Measurements from ENCODE around the gene ZBTB40.

The ZBTB40 gene

DNA sequence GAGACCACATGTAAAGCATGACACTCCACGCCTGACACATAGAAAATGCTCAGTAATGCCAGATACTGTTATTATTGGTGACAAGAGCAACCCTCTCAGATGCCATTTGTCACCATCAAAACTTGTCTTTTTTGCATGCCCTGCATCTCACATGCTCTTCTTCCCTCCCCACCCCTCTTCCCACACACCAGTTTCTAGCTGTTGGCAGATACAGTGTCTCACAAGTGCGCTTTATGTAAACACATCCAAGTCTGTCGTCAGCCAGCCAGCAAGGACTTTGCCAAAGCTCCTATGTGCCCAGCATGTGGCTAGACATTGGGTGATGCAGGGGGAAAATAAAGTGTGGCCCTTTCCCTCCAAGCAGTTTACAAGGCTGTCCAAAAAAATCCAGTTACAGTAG is 66.7 kb downstream of the ZBTB40 start:
- TF ChIP-seq, protein P1, sequence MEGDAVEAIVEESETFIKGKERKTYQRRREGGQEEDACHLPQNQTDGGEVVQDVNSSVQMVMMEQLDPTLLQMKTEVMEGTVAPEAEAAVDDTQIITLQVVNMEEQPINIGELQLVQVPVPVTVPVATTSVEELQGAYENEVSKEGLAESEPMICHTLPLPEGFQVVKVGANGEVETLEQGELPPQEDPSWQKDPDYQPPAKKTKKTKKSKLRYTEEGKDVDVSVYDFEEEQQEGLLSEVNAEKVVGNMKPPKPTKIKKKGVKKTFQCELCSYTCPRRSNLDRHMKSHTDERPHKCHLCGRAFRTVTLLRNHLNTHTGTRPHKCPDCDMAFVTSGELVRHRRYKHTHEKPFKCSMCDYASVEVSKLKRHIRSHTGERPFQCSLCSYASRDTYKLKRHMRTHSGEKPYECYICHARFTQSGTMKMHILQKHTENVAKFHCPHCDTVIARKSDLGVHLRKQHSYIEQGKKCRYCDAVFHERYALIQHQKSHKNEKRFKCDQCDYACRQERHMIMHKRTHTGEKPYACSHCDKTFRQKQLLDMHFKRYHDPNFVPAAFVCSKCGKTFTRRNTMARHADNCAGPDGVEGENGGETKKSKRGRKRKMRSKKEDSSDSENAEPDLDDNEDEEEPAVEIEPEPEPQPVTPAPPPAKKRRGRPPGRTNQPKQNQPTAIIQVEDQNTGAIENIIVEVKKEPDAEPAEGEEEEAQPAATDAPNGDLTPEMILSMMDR (IDR thresholded peaks at IDR 0.05; ENCODE audit: poor library complexity, severe bottlenecking), result no peak
- H3K4me1 ChIP-seq (ENCODE audit: insufficient read depth, poor library complexity, severe bottlenecking), result no peaks in the 10 kb centered on the region
- no peaks in the 10 kb centered on the region for H3K9me3 ChIP-seq (ENCODE audit: severe bottlenecking)
- H3K27ac ChIP-seq (ENCODE audit: poor library complexity, severe bottlenecking), result no peak overlapping the region
- no peak for ATAC-seq (ENCODE audit: low read depth)
- no peak overlapping the region for H3K4me3 ChIP-seq (ENCODE audit: severe bottlenecking)
- H3K36me3 ChIP-seq (ENCODE audit: low read depth), result peaks cover 36% of the 10 kb centered on the region
- DNase-seq (ENCODE audit: low spot score), result no peak
- no peaks in the 10 kb centered on the region for H3K27me3 ChIP-seq (ENCODE audit: insufficient read depth, poor library complexity, severe bottlenecking)

DNA sequence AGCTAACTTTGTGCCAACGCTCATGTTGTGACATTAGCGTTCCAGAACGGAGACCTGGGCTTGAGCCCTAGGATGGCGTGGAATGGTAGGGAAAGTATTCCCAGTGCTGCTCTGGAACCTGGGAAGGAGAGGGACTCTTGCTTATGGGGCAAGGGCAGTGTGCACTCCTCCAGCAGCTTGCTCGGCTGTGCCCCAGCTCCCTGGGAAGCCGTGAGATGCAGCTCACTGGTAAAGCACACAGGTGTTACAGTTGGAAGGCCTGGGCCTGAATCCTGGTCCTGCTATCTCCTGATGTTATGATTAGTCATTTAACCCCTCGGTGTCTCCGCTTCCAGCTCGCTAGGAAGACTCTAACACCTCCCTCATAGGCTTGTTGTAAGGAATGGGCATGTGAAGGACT is 69.2 kb downstream of the ZBTB40 start:
- H3K4me3 ChIP-seq (ENCODE audit: severe bottlenecking), result no peak overlapping the region
- no peak overlapping the region for H3K27ac ChIP-seq (ENCODE audit: poor library complexity, severe bottlenecking)
- no peak for ATAC-seq (ENCODE audit: low read depth)
- no peak for DNase-seq (ENCODE audit: low spot score)
- H3K9me3 ChIP-seq (ENCODE audit: severe bottlenecking), result no peaks in the 10 kb centered on the region
- no peaks in the 10 kb centered on the region for H3K4me1 ChIP-seq (ENCODE audit: insufficient read depth, poor library complexity, severe bottlenecking)
- peaks cover 42% of the 10 kb centered on the region for H3K36me3 ChIP-seq (ENCODE audit: low read depth)
- H3K27me3 ChIP-seq (ENCODE audit: insufficient read depth, poor library complexity, severe bottlenecking), result no peaks in the 10 kb centered on the region
- TF ChIP-seq, protein P1 (IDR thresholded peaks at IDR 0.05; ENCODE audit: poor library complexity, severe bottlenecking), result no peak

DNA sequence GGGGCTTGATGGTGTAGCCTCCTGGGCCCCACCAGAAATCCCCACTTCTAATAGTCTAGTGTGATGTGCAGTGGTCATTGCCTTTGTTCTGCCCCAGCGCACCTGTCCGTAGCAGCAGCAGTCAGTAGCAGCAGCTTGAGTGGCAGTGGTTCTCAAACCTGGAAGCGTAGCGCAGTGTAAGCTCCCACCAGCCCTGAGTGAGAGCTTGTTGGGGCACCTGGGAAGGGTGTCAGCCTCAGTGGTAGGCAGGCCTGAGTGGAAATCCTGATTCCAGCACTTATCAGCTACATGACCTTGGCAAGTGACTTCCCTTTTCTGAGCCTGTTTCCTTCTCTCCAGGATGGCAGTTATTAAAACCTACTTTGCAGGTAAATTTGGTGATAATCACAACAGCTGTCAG is 70.0 kb downstream of the ZBTB40 start:
- no peak overlapping the region for H3K4me3 ChIP-seq (ENCODE audit: severe bottlenecking)
- no peaks in the 10 kb centered on the region for H3K4me1 ChIP-seq (ENCODE audit: insufficient read depth, poor library complexity, severe bottlenecking)
- H3K9me3 ChIP-seq (ENCODE audit: severe bottlenecking), result no peaks in the 10 kb centered on the region
- no peaks in the 10 kb centered on the region for H3K27me3 ChIP-seq (ENCODE audit: insufficient read depth, poor library complexity, severe bottlenecking)
- TF ChIP-seq, protein P1 (IDR thresholded peaks at IDR 0.05; ENCODE audit: poor library complexity, severe bottlenecking), result no peak
- H3K27ac ChIP-seq (ENCODE audit: poor library complexity, severe bottlenecking), result no peak overlapping the region
- peaks cover 38% of the 10 kb centered on the region for H3K36me3 ChIP-seq (ENCODE audit: low read depth)
- no peak for ATAC-seq (ENCODE audit: low read depth)
- DNase-seq (ENCODE audit: low spot score), result no peak

DNA sequence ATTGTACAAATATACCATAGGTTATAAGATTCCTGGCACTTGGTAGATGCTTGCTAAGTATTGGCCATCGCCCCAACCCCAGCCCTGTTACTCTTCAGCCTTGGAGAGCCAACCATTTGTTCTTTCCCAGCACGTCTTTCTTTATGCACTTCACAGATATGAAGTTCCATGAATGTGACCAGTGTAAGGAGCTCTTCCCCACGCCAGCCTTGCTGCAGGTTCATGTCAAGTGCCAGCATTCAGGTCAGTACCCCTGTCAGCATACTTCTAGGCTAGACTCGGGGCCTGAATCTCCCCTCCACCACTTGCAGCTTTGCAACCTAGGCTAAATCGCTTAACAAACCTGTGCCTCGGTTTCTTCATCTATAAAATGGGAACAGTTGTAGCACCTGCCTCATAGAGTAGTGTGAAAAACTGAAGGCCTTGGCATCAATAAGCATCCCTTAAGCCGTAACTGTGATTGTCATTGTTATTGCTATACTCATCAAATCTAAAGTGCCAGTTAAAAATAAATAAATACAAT is 70.6 kb downstream of the ZBTB40 start:
- ATAC-seq (ENCODE audit: low read depth) (no peak), DNase-seq (ENCODE audit: low spot score) (no peak)
- TF ChIP-seq, protein P1 (IDR thresholded peaks at IDR 0.05; ENCODE audit: poor library complexity, severe bottlenecking), result no peak
- Histone ChIP-seq H3K4me1 (ENCODE audit: insufficient read depth, poor library complexity, severe bottlenecking) (no peaks in the 10 kb centered on the region), H3K9me3 (ENCODE audit: severe bottlenecking) (no peaks in the 10 kb centered on the region), H3K27ac (ENCODE audit: poor library complexity, severe bottlenecking) (no peak overlapping the region), H3K27me3 (ENCODE audit: insufficient read depth, poor library complexity, severe bottlenecking) (no peaks in the 10 kb centered on the region), H3K4me3 (ENCODE audit: severe bottlenecking) (no peak overlapping the region), H3K36me3 (ENCODE audit: low read depth) (peaks cover 36% of the 10 kb centered on the region)

DNA sequence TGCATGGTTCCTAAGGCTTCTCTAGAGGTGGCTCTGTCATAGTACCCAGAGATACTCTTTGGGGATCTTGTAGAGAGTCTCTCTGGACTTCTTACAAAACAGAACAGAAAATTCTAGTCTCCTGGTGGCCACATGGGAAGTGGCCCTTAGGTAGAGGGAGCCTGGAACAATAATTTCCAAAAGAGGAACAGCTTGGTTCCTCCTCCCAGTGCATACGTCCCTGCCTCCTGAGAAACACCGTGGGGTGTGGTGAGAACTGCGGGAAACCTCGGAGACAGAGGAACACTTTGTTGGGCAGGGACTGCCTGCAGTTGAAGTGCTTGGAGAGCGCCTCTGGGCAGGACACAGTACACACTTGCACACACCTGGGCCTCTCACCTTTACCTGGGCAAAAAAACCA is 72.8 kb downstream of the ZBTB40 start:
- H3K27me3 ChIP-seq (ENCODE audit: insufficient read depth, poor library complexity, severe bottlenecking), result no peaks in the 10 kb centered on the region
- no peak for ATAC-seq (ENCODE audit: low read depth)
- H3K4me3 ChIP-seq (ENCODE audit: severe bottlenecking), result no peak overlapping the region
- peaks cover 21% of the 10 kb centered on the region for H3K36me3 ChIP-seq (ENCODE audit: low read depth)
- H3K9me3 ChIP-seq (ENCODE audit: severe bottlenecking), result no peaks in the 10 kb centered on the region
- TF ChIP-seq, protein P1 (IDR thresholded peaks at IDR 0.05; ENCODE audit: poor library complexity, severe bottlenecking), result no peak
- no peaks in the 10 kb centered on the region for H3K4me1 ChIP-seq (ENCODE audit: insufficient read depth, poor library complexity, severe bottlenecking)
- DNase-seq (ENCODE audit: low spot score), result no peak
- no peak overlapping the region for H3K27ac ChIP-seq (ENCODE audit: poor library complexity, severe bottlenecking)

All from RWPE2 (cell line).